Stomach smooth muscle (tissue), 2 donors: ENCODE results near the gene GATAD2A.

Experiments used
- H3K27ac ChIP-seq: one replicate; pipeline ENCODE4 v1.7.0; 2013; ENCODE audit warnings: mild to moderate bottlenecking, low read length, inconsistent platforms
- H3K27me3 ChIP-seq, 2 donors: one replicate each; pipeline ENCODE4 v1.7.0; 2013; ENCODE audit warnings: low read length in 2 of 2; ENCODE audit not compliant: insufficient read depth in 2 of 2, control insufficient read depth in 1 of 2
- H3K36me3 ChIP-seq, 2 donors: one replicate each; pipeline ENCODE4 v1.7.0; 2013; ENCODE audit warnings: low read length in 2 of 2; ENCODE audit not compliant: control insufficient read depth in 2 of 2, insufficient read depth in 2 of 2
- H3K4me1 ChIP-seq: one replicate; pipeline ENCODE4 v1.7.0; 2013; ENCODE audit warnings: low read length; ENCODE audit not compliant: control insufficient read depth, insufficient read depth
- H3K4me3 ChIP-seq, 2 donors: one replicate each; pipeline ENCODE4 v1.7.0; 2013; ENCODE audit warnings: low read length in 2 of 2
- H3K9ac ChIP-seq, 2 donors: one replicate each; pipeline ENCODE4 v1.7.0; 2013; ENCODE audit warnings: low read length in 2 of 2, mild to moderate bottlenecking in 1 of 2
- H3K9me3 ChIP-seq, 2 donors: one replicate each; pipeline ENCODE4 v1.7.0; 2013; ENCODE audit warnings: low read length in 2 of 2; ENCODE audit not compliant: control insufficient read depth in 2 of 2
- donor health status: healthy.
- donor health status: Pancreatic carcinoma.

Gene GATAD2A

DNA sequence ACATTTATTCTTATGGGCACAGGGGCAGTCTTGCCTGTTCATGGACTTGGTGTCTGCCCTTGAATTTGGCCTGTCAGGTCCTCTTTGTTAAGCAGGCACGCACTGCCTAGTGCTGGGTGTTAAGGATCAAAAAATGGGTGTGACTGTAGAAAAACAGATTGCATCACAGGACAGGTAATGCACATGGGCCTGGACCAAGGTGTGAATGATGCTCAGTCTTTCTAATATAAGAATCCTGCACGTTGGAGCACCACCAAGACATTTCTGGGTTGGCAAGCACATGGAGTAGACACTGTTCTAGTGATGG, 33.7 kb downstream of the GATAD2A start:
- H3K27me3 ChIP-seq: no peaks in the 10 kb centered on the region
- peaks cover 5% of the 10 kb centered on the region for H3K4me1 ChIP-seq
- H3K9me3 ChIP-seq: no peaks in the 10 kb centered on the region
- no peak overlapping the region for H3K27ac ChIP-seq
- no peaks in the 10 kb centered on the region for H3K36me3 ChIP-seq
- H3K4me3 ChIP-seq: no peak overlapping the region
- H3K9ac ChIP-seq: no peak overlapping the region

DNA sequence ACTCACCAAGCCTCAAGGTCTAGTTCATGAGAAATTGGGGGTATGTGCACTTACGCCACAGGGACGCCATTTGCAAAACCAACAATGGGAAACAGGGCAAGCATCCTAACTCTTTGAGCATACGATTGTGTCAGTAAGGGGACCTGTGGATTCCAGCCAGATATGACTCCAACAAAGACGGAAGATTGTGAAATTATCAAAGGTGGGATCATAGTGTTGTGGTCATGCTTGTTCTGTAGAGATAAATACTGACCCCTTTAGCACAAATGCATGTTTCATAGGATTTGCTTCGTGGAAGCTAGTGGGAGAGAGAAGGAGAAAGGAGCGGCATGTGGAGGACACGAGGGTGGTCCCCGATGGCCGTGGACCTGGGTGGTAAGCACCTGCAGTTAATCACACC, 37.8 kb downstream of the GATAD2A start:
- H3K9me3 ChIP-seq: no peaks in the 10 kb centered on the region
- no peaks in the 10 kb centered on the region for H3K27me3 ChIP-seq
- H3K4me3 ChIP-seq: no peak overlapping the region
- no peak overlapping the region for H3K27ac ChIP-seq
- no peak overlapping the region for H3K9ac ChIP-seq
- peaks cover 5% of the 10 kb centered on the region for H3K4me1 ChIP-seq
- H3K36me3 ChIP-seq: no peaks in the 10 kb centered on the region

DNA sequence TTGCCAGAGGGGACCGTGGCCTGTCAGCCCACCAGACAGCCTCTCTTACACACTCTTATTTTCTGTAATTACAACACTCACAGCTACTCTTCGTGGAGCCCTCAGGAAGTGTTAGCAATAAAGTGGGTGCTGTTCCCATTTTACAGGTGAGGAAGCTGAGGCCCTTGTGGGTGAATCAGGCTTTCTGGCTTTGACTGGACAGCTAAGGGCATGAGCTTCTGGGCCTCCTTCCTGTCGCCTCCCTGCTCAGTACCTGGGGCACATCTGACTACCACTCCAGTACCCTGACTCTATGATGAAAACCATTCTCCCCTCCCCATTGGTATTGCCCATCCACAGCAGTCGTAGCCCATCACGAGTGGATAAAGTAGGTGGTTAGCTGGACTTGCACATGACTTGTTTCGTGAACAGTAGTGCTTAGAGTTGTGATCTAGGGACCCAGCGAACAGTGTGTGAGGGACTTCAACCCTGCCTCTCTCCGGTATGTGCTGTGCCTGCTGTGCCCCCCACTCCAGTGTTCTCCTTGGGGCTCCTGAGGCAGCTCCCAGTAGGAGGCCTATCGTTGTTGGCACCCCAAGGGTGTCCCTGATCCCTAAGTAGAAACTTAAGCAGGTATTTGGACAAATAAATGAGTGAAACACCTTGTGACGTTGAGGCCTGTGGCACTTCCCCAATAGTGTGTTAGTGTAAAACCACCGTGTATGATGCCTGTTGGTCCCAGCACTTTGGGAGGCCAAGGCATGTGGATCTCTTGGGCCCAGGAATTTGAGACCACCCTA, 38.6 kb downstream of the GATAD2A start:
- H3K4me1 ChIP-seq: peaks cover 5% of the 10 kb centered on the region
- H3K27me3 ChIP-seq: no peaks in the 10 kb centered on the region
- H3K36me3 ChIP-seq: no peaks in the 10 kb centered on the region
- no peaks in the 10 kb centered on the region for H3K9me3 ChIP-seq
- H3K9ac ChIP-seq: no peak overlapping the region
- H3K27ac ChIP-seq: no peak overlapping the region
- no peak overlapping the region for H3K4me3 ChIP-seq

DNA sequence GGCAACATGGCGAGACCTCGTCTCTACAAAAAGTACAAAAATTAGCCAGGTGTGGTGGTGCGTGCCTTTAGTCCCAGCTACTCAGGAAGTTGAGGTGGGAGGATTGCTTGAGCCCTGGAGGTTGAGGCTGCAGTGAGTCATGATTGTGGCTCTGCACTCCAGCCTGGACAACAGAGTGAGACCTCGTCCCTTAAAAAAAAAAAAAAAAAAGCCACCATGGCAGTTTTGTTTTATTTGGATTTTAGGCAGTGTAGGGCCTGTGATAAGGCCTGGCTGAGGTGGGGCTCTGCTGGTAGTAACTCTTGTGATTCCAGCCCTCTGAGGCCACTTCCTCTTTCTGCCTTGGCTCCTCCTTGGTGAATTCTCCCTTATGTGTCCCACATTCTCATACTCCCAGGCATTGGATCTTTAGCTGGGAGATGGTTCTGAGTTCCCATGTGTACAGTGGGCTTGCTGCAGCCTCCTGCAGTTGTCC, 39.2 kb downstream of the GATAD2A start:
- Histone ChIP-seq H3K27ac (no peak overlapping the region), H3K4me1 (peaks cover 5% of the 10 kb centered on the region), H3K9ac (no peak overlapping the region), H3K27me3 (no peaks in the 10 kb centered on the region), H3K36me3 (no peaks in the 10 kb centered on the region), H3K9me3 (no peaks in the 10 kb centered on the region), H3K4me3 (no peak overlapping the region)

DNA sequence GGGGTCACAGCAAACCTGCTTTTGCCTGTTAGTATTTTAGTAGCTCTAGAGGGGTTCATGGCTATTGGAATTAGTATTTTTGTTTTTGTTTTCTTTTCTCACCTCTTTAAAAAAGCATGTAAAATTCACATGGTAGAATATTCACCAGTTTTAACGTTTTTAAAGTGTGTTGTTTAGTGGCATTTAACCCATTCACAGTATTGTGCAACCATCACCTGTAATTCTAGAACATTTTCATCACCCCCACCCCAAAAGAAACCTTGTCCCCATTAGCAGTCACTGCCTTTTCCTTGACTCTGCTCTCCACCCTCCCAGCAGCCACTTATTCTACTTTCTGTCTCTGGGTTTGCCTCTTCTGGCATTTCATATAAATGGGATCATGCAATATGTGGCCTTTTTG, 39.8 kb downstream of the GATAD2A start:
- Histone ChIP-seq H3K4me3 (no peak overlapping the region), H3K9me3 (no peaks in the 10 kb centered on the region), H3K36me3 (no peaks in the 10 kb centered on the region), H3K27ac (no peak overlapping the region), H3K4me1 (peaks cover 5% of the 10 kb centered on the region), H3K27me3 (no peaks in the 10 kb centered on the region), H3K9ac (no peak overlapping the region)

DNA sequence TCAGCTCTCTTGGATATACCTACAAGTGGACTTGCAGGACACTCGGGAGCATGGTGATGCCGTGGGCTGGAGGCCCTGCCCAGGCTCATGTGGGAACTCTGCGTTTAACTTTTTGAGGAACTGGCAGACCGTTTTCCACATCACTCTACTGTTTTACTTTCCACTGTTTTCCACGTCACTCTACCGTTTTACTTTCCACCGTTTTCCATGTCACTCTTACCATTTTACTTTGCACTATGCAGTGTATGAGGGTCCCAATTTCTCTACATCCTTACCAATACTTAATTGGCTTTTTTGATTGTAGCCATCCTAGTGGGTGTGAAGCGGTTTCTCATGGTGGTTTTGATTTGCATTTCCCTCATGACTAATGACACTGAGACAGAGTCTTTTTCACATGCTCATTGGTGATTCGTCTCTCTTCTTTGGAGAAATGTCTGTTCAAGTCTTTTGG, 40.5 kb downstream of the GATAD2A start:
- H3K9me3 ChIP-seq: no peaks in the 10 kb centered on the region
- no peak overlapping the region for H3K9ac ChIP-seq
- no peak overlapping the region for H3K4me3 ChIP-seq
- no peaks in the 10 kb centered on the region for H3K36me3 ChIP-seq
- no peak overlapping the region for H3K27ac ChIP-seq
- no peaks in the 10 kb centered on the region for H3K27me3 ChIP-seq
- peaks cover 5% of the 10 kb centered on the region for H3K4me1 ChIP-seq

DNA sequence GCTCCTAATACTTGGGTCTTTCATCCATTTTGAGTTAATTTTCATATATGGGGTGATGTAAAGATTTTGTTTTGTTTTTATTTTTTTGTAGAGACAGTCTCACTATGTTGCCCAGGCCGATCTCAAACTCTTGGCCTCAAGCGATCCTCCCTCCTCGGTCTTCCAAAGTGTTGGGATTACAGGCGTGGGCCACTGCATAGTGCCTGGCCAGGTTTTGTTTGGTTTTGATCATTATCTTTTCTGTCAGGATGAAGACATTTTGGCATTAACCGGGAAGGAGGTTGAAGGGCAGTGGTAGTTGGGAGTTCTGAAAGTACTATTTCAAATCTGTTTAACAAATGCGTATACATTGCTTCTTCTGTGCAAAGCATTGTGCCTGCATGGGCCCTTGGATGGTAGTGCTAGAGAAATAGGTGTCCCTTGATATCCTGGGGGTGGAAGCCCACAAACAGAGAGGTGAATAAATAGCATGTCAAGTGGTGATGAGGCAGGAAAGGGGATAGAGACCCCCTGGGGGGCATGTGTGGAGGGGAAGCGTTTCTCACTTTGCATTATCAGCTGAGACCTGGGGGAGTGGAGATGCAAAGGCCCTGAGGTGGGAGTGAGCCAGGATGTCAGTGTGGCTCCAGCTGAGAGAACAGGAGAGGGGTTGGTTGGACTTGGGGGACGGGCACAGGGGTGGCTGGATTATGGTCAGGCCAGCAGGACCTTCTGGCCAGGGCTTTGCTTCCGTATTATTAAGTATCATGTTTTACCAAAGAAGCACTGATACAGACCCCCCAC, 41.4 kb downstream of the GATAD2A start:
- Histone ChIP-seq H3K27me3 (no peaks in the 10 kb centered on the region), H3K4me3 (no peak overlapping the region), H3K9ac (no peak overlapping the region), H3K36me3 (no peaks in the 10 kb centered on the region), H3K4me1 (peaks cover 5% of the 10 kb centered on the region), H3K9me3 (no peaks in the 10 kb centered on the region), H3K27ac (no peak overlapping the region)

DNA sequence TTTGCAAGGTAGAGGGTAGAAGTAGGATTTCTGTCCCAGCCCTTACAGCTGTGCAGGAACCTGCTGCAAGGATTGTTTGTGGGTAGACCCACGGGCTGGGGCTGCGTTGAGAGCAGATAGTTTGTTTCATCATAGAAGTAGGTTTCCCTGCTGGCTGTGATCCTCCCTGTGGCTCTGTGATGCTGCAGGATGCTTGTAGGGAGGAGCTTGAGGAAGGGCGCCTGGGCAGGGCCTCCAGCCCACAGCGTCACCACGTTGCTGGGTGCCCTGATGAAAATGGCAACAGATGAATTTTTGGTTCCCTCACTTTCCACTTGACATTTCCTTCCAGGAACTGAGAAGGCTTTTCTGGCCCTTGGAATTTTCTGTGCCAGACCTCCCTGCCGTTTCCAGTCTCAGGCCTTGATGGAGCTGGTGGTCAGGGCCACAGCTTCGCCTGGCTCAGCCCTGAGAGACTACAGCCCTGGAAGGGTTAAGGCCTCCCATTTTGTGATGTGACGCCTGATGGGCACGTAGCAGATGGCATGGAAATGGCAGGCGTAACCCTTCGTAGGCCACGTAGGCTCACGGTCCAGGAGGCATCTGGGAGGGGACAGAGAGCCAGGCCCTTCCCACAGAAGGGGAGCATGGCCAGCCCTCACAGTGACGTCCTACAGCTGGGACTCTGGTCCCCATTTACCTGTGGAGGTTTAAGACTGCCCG, 42.2 kb downstream of the GATAD2A start:
- Histone ChIP-seq H3K27me3 (no peaks in the 10 kb centered on the region), H3K4me1 (peaks cover 7% of the 10 kb centered on the region), H3K9ac (no peak overlapping the region), H3K4me3 (no peak overlapping the region), H3K9me3 (no peaks in the 10 kb centered on the region), H3K27ac (no peak overlapping the region), H3K36me3 (no peaks in the 10 kb centered on the region)

DNA sequence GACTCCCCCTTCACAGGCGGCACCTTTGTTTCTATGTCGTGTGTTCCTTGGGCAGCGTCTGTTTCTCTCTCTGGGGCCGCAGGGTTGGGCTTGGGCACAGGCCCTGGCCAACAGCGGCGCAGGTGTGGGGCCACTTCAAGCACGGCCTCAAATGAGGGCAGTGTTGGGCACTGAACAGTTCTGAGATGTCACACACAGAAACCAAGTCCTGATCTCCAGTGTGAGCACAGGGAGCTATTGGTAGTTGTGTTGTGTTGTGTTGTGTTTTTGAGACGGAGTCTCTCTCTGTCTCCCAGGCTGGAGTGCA, 42.7 kb downstream of the GATAD2A start:
- no peak overlapping the region for H3K4me3 ChIP-seq
- H3K27ac ChIP-seq: no peak overlapping the region
- H3K36me3 ChIP-seq: no peaks in the 10 kb centered on the region
- H3K27me3 ChIP-seq: no peaks in the 10 kb centered on the region
- no peaks in the 10 kb centered on the region for H3K9me3 ChIP-seq
- no peak overlapping the region for H3K9ac ChIP-seq
- H3K4me1 ChIP-seq: peaks cover 7% of the 10 kb centered on the region

DNA sequence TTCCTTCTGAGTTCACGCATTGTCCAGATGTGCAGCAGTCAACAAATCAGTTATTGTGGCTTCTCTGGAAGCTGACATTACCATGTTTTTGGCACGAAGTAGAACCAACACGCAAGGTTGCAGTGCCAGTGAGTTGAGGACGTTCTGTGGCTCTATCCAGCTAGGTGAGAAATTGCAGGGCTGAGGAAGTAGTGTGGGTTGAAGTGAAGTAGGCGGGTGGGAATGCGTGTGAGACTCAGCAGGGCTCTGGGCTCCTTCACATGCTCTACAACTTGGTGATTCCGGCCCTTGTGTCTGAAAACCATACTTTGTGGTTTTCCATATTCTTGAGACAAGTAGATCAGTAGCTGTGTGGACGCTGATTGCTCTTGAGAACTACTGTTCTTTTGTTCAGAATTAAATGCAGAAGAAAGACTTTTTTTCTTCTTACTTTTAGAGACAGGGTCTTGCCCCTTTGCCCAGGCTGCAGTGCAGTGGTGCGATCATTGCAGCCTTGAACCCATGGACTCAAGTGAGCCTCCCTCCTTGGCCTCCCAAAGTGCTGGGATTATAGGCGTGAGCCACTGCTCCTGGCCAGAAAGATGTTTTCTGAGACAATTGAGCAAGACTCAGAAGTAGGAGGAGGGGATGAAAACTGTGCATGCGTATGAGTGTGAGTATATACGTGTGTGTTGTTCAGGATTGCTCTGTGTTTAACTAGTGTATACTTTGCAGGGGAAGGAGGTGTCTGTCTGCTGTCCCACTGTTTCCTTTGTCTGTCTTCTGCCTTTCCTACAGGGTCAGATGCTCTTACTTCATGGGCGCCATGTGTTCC, 46.2 kb downstream of the GATAD2A start:
- Histone ChIP-seq H3K4me1 (peaks cover 7% of the 10 kb centered on the region), H3K27ac (no peak overlapping the region), H3K36me3 (peaks cover 0 to under 1% of the 10 kb centered on the region in 2 donors), H3K9ac (no peak overlapping the region), H3K27me3 (no peaks in the 10 kb centered on the region), H3K9me3 (no peaks in the 10 kb centered on the region), H3K4me3 (no peak overlapping the region)
